ENCODE data around the gene EIF2S2. TPM values are rescaled to one million over a fixed set of nuclear protein-coding genes. Genes with fewer than 3 reads are reported as not detected.
"Not testable (repeated sequence)": the region's sequence is repeated elsewhere in the genome, so short reads cannot be mapped to it uniquely, and the experiment has no call there.

EIF2S2 gene
- total RNA-seq (62.3 TPM), polyA plus RNA-seq (ENCODE audit: insufficient read depth in 1 of 8, insufficient read length in 8 of 8, low replicate concordance in 1 of 8) (10 to 100 TPM; 38.1 to 51.0 (median 47.2) TPM)
- long read RNA-seq, donor 1, transcript EIF2S2-201 (9 exons, 2,656 nt): major isoform, 14 of 47 reads
- long read RNA-seq, donor 1, partial matches to known transcripts: 33 of 47 reads
- long read RNA-seq, donor 1, other reads (novel, unspliced or antisense): 0 of 47 reads
- long read RNA-seq, donor 2, transcript EIF2S2-201 (9 exons, 2,656 nt): major isoform, 5 of 5 reads
- long read RNA-seq, donor 2, partial matches to known transcripts: 0 of 5 reads
- long read RNA-seq, donor 2, other reads (novel, unspliced or antisense): 0 of 5 reads
- long read RNA-seq, donor 3, transcript EIF2S2-201 (9 exons, 2,656 nt): major isoform, 35 of 155 reads
- long read RNA-seq, donor 3, partial matches to known transcripts: 113 of 155 reads
- long read RNA-seq, donor 3, other reads (novel, unspliced or antisense): 7 of 155 reads
- long read RNA-seq, donor 4, transcript EIF2S2-201 (9 exons, 2,656 nt): major isoform, 20 of 58 reads
- long read RNA-seq, donor 4, partial matches to known transcripts: 38 of 58 reads
- long read RNA-seq, donor 4, other reads (novel, unspliced or antisense): 0 of 58 reads
- long read RNA-seq, donor 5, transcript EIF2S2-201 (9 exons, 2,656 nt): major isoform, 71 of 320 reads
- long read RNA-seq, donor 5, partial matches to known transcripts: 243 of 320 reads
- long read RNA-seq, donor 5, other reads (novel, unspliced or antisense): 6 of 320 reads
- long read RNA-seq, donor 6, transcript EIF2S2-201 (9 exons, 2,656 nt): major isoform, 54 of 208 reads
- long read RNA-seq, donor 6, partial matches to known transcripts: 154 of 208 reads
- long read RNA-seq, donor 6, other reads (novel, unspliced or antisense): 0 of 208 reads
- long read RNA-seq, donor 7, transcript EIF2S2-201 (9 exons, 2,656 nt): major isoform, 27 of 167 reads
- long read RNA-seq, donor 7, partial matches to known transcripts: 140 of 167 reads
- long read RNA-seq, donor 7, other reads (novel, unspliced or antisense): 0 of 167 reads
- long read RNA-seq, donor 8, transcript EIF2S2-201 (9 exons, 2,656 nt): major isoform, 36 of 91 reads
- long read RNA-seq, donor 8, partial matches to known transcripts: 55 of 91 reads
- long read RNA-seq, donor 8, other reads (novel, unspliced or antisense): 0 of 91 reads
- long read RNA-seq, donor 9, transcript EIF2S2-201 (9 exons, 2,656 nt): major isoform, 24 of 126 reads
- long read RNA-seq, donor 9, partial matches to known transcripts: 102 of 126 reads
- long read RNA-seq, donor 9, other reads (novel, unspliced or antisense): 0 of 126 reads
- long read RNA-seq, donor 10, transcript EIF2S2-201 (9 exons, 2,656 nt): major isoform, 42 of 143 reads
- long read RNA-seq, donor 10, partial matches to known transcripts: 95 of 143 reads
- long read RNA-seq, donor 10, other reads (novel, unspliced or antisense): 6 of 143 reads
- long read RNA-seq, donor 11, transcript EIF2S2-201 (9 exons, 2,656 nt): major isoform, 28 of 105 reads
- long read RNA-seq, donor 11, partial matches to known transcripts: 77 of 105 reads
- long read RNA-seq, donor 11, other reads (novel, unspliced or antisense): 0 of 105 reads

- Histone ChIP-seq H3K27ac (ENCODE audit: low read length) (peak within 1 kb of the TSS; percentile 97), H3K4me1 (ENCODE audit: control insufficient read depth, insufficient read depth, low read length) (peaks cover 9% of the 10 kb centered on the region)
Observed at GRCh38 chr20:34111702-34112599, at the start of gene EIF2S2. EIF2S2 (minus strand) TSS chr20:34112243; CDS start chr20:34112110, 133 bp downstream.

GRCh38 chr20:34157697-34158096 lies 45.7 kb upstream of the EIF2S2 start:
- H3K27ac ChIP-seq (ENCODE audit: low read length); H3K9me3 ChIP-seq (replicated peaks; ENCODE audit: control insufficient read depth, low read depth, low read length); H3K4me3 ChIP-seq (ENCODE audit: low read length); H3K27me3 ChIP-seq (ENCODE audit: control insufficient read depth, insufficient read depth, low read length); H3K36me3 ChIP-seq (ENCODE audit: control insufficient read depth, insufficient read depth, low read length); H3K4me1 ChIP-seq (ENCODE audit: control insufficient read depth, insufficient read depth, low read length); DNase-seq: not testable (repeated sequence)
- WGBS (ENCODE audit: insufficient coverage): 77% methylated on average over 8 of the region's 8 CpGs

More at GRCh38 chr20:34111702-34112599, at the start of gene EIF2S2:
- under 1% methylated on average over 80 of the region's 81 CpGs for WGBS (ENCODE audit: insufficient coverage)
- Histone ChIP-seq H3K9me3 (replicated peaks; ENCODE audit: control insufficient read depth, low read depth, low read length) (no peaks in the 10 kb centered on the region), H3K36me3 (ENCODE audit: control insufficient read depth, insufficient read depth, low read length) (peaks cover 4% of the 10 kb centered on the region), H3K4me3 (ENCODE audit: low read length) (peak within 1 kb of the TSS; percentile 99), H3K27me3 (ENCODE audit: control insufficient read depth, insufficient read depth, low read length) (no peaks in the 10 kb centered on the region)
- DNase-seq: peak; percentile 99

- DNase-seq: no peak
- H3K4me1 ChIP-seq (ENCODE audit: control insufficient read depth, insufficient read depth, low read length): no peaks in the 10 kb centered on the region
- H3K27me3 ChIP-seq (ENCODE audit: control insufficient read depth, insufficient read depth, low read length): no peaks in the 10 kb centered on the region
- no peaks in the 10 kb centered on the region for H3K36me3 ChIP-seq (ENCODE audit: control insufficient read depth, insufficient read depth, low read length)
- WGBS (ENCODE audit: insufficient coverage): 35% methylated on average over 2 of the region's 2 CpGs
- no peaks in the 10 kb centered on the region for H3K9me3 ChIP-seq (replicated peaks; ENCODE audit: control insufficient read depth, low read depth, low read length)
- no peak overlapping the region for H3K4me3 ChIP-seq (ENCODE audit: low read length)
- H3K27ac ChIP-seq (ENCODE audit: low read length): no peak overlapping the region
Observed at GRCh38 chr20:34155836-34156235, 43.8 kb upstream of the EIF2S2 start.

- not testable (repeated sequence) for H3K4me1 ChIP-seq (ENCODE audit: control insufficient read depth, insufficient read depth, low read length); H3K9me3 ChIP-seq (replicated peaks; ENCODE audit: control insufficient read depth, low read depth, low read length); H3K27ac ChIP-seq (ENCODE audit: low read length); DNase-seq; H3K4me3 ChIP-seq (ENCODE audit: low read length); H3K27me3 ChIP-seq (ENCODE audit: control insufficient read depth, insufficient read depth, low read length); H3K36me3 ChIP-seq (ENCODE audit: control insufficient read depth, insufficient read depth, low read length)
- WGBS (ENCODE audit: insufficient coverage): 87% methylated on average over 6 of the region's 6 CpGs
Observed at GRCh38 chr20:34153169-34153568, 41.1 kb upstream of the EIF2S2 start.

- not testable (repeated sequence) for H3K4me1 ChIP-seq (ENCODE audit: control insufficient read depth, insufficient read depth, low read length); H3K27me3 ChIP-seq (ENCODE audit: control insufficient read depth, insufficient read depth, low read length); H3K9me3 ChIP-seq (replicated peaks; ENCODE audit: control insufficient read depth, low read depth, low read length); H3K4me3 ChIP-seq (ENCODE audit: low read length); DNase-seq; H3K27ac ChIP-seq (ENCODE audit: low read length); H3K36me3 ChIP-seq (ENCODE audit: control insufficient read depth, insufficient read depth, low read length)
- no CpG with 5 or more reads among the region's 8 CpGs for WGBS (ENCODE audit: insufficient coverage)
Observed at GRCh38 chr20:34152073-34152472, 40.0 kb upstream of the EIF2S2 start.

GRCh38 chr20:34150306-34151000 lies 38.4 kb upstream of the EIF2S2 start:
- Histone ChIP-seq H3K27me3 (ENCODE audit: control insufficient read depth, insufficient read depth, low read length) (no peaks in the 10 kb centered on the region), H3K27ac (ENCODE audit: low read length) (no peak overlapping the region), H3K9me3 (replicated peaks; ENCODE audit: control insufficient read depth, low read depth, low read length) (no peaks in the 10 kb centered on the region), H3K4me1 (ENCODE audit: control insufficient read depth, insufficient read depth, low read length) (no peaks in the 10 kb centered on the region), H3K36me3 (ENCODE audit: control insufficient read depth, insufficient read depth, low read length) (no peaks in the 10 kb centered on the region), H3K4me3 (ENCODE audit: low read length) (no peak overlapping the region)
- no peak for DNase-seq
- no CpG with 5 or more reads among the region's 9 CpGs for WGBS (ENCODE audit: insufficient coverage)

- Histone ChIP-seq H3K36me3 (ENCODE audit: control insufficient read depth, insufficient read depth, low read length) (no peaks in the 10 kb centered on the region), H3K27ac (ENCODE audit: low read length) (no peak overlapping the region), H3K9me3 (replicated peaks; ENCODE audit: control insufficient read depth, low read depth, low read length) (no peaks in the 10 kb centered on the region), H3K27me3 (ENCODE audit: control insufficient read depth, insufficient read depth, low read length) (no peaks in the 10 kb centered on the region), H3K4me1 (ENCODE audit: control insufficient read depth, insufficient read depth, low read length) (no peaks in the 10 kb centered on the region), H3K4me3 (ENCODE audit: low read length) (no peak overlapping the region)
- WGBS (ENCODE audit: insufficient coverage): 75% methylated on average over 1 of the region's 2 CpGs
- no peak for DNase-seq
Observed at GRCh38 chr20:34145280-34145819, 33.3 kb upstream of the EIF2S2 start.

- no peaks in the 10 kb centered on the region for H3K27me3 ChIP-seq (ENCODE audit: control insufficient read depth, insufficient read depth, low read length)
- no peaks in the 10 kb centered on the region for H3K9me3 ChIP-seq (replicated peaks; ENCODE audit: control insufficient read depth, low read depth, low read length)
- H3K36me3 ChIP-seq (ENCODE audit: control insufficient read depth, insufficient read depth, low read length): no peaks in the 10 kb centered on the region
- no peaks in the 10 kb centered on the region for H3K4me1 ChIP-seq (ENCODE audit: control insufficient read depth, insufficient read depth, low read length)
- no peak overlapping the region for H3K27ac ChIP-seq (ENCODE audit: low read length)
- no CpG with 5 or more reads among the region's 7 CpGs for WGBS (ENCODE audit: insufficient coverage)
- H3K4me3 ChIP-seq (ENCODE audit: low read length): no peak overlapping the region
- no peak for DNase-seq
Observed at GRCh38 chr20:34143951-34144350, 31.9 kb upstream of the EIF2S2 start.
